MM.1S (cell line): ENCODE measurements around the gene COLEC12.

Source experiments
- DNase-seq: peaks from one replicate; pipeline ENCODE4 v3.0.0-alpha.2; 2015
- H2AFZ ChIP-seq: fragments of 300-600 bp; sonication (generic); 2 replicates; pipeline ENCODE4 v1.6.0; 2016; ENCODE audit warnings: antibody characterized with exemption, low read length
- H3F3A ChIP-seq: fragments of 300-600 bp; sonication (generic); 2 replicates; pipeline ENCODE4 v1.6.1; 2016; ENCODE audit warnings: mild to moderate bottlenecking, antibody characterized with exemption, low read length, moderate library complexity, mixed read lengths; ENCODE audit not compliant: insufficient read depth
- H3K27ac ChIP-seq: fragments of 300-600 bp; sonication (generic); 2 replicates; pipeline ENCODE4 v1.5.1; 2016; ENCODE audit warnings: mild to moderate bottlenecking, low read length
- H3K27me3 ChIP-seq: fragments of 300-600 bp; sonication (generic); replicated peaks from 2 replicates; pipeline ENCODE4 v1.6.0; 2016; ENCODE audit warnings: low read length; ENCODE audit not compliant: insufficient read depth
- H3K36me3 ChIP-seq: fragments of 300-600 bp; sonication (generic); replicated peaks from 2 replicates; pipeline ENCODE4 v1.6.1; 2016; ENCODE audit warnings: mild to moderate bottlenecking, low read length, mixed read lengths; ENCODE audit not compliant: insufficient read depth
- H3K4me1 ChIP-seq: fragments of 300-600 bp; sonication (generic); 2 replicates; pipeline ENCODE4 v1.6.1; 2016; ENCODE audit warnings: low read length, mixed read lengths
- H3K4me2 ChIP-seq: fragments of 300-600 bp; sonication (generic); 2 replicates; pipeline ENCODE4 v1.6.0; 2016; ENCODE audit warnings: low read depth, low read length
- H3K4me3 ChIP-seq: fragments of 300-600 bp; sonication (generic); 2 replicates; pipeline ENCODE4 v1.5.1; 2016; ENCODE audit warnings: low read length, mixed read lengths
- H3K79me2 ChIP-seq: fragments of 300-600 bp; sonication (generic); 2 replicates; pipeline ENCODE4 v1.6.1; 2016; ENCODE audit warnings: mixed run types, low read length, mixed read lengths
- H3K9ac ChIP-seq: fragments of 300-600 bp; sonication (generic); 2 replicates; pipeline ENCODE4 v1.6.1; 2016; ENCODE audit warnings: low read length, mixed read lengths
- H3K9me2 ChIP-seq: fragments of 300-600 bp; sonication (generic); replicated peaks from 2 replicates; pipeline ENCODE4 v1.6.1; 2016; ENCODE audit warnings: mild to moderate bottlenecking, low read length, mixed read lengths; ENCODE audit not compliant: insufficient read depth
- H3K9me3 ChIP-seq: fragments of 300-600 bp; sonication (generic); replicated peaks from 2 replicates; pipeline ENCODE4 v1.6.1; 2016; ENCODE audit warnings: mild to moderate bottlenecking, low read length, mixed read lengths; ENCODE audit not compliant: insufficient read depth
- H4K20me1 ChIP-seq: fragments of 300-600 bp; sonication (generic); 2 replicates; pipeline ENCODE4 v1.6.1; 2016; ENCODE audit warnings: mild to moderate bottlenecking, low read length, moderate library complexity, mixed read lengths; ENCODE audit not compliant: insufficient read depth
- EZH2 ChIP-seq: fragments of 300-600 bp; sonication (generic); optimal IDR thresholded peaks from 2 replicates; pipeline ENCODE3; 2017; ENCODE audit warnings: low read depth, mild to moderate bottlenecking, antibody characterized with exemption, low read length, mixed read lengths
- EZH2phosphoT487 ChIP-seq: fragments of 300-600 bp; sonication (generic); IDR thresholded peaks from 2 replicates; pipeline ENCODE4 v1.6.1; 2018; ENCODE audit warnings: antibody characterized with exemption, low read length
- TF ChIP-seq, protein P1 (sequence below): fragments of 300-600 bp; sonication (generic); IDR thresholded peaks from 2 replicates; pipeline ENCODE4 v1.5.1; 2016; ENCODE audit warnings: antibody characterized with exemption, low read length, mixed read lengths

Gene COLEC12

GRCh38 chr18:500632-501405 is at the start of gene COLEC12:
COLEC12 (minus strand) TSS chr18:500701; CDS start chr18:500514, 187 bp downstream.
- Histone ChIP-seq H2AFZ (no peak within 1 kb of the TSS), H3K27me3 (peaks cover 8% of the 10 kb centered on the region; the same call in 1 of the 2 replicates), H3K9me3 (no peaks in the 10 kb centered on the region), H3K79me2 (no peaks in the 10 kb centered on the region), H3K9ac (no peak within 1 kb of the TSS), H3K4me1 (no peaks in the 10 kb centered on the region), H3F3A (no peaks in the 10 kb centered on the region), H4K20me1 (no peaks in the 10 kb centered on the region), H3K4me3 (no peak within 1 kb of the TSS), H3K36me3 (no peaks in the 10 kb centered on the region), H3K27ac (no peak within 1 kb of the TSS), H3K4me2 (peak within 1 kb of the TSS; percentile 24; the same call in 1 of the 2 replicates), H3K9me2 (no peaks in the 10 kb centered on the region)
- no peak for TF ChIP-seq EZH2phosphoT487
- no peak for DNase-seq

DNA sequence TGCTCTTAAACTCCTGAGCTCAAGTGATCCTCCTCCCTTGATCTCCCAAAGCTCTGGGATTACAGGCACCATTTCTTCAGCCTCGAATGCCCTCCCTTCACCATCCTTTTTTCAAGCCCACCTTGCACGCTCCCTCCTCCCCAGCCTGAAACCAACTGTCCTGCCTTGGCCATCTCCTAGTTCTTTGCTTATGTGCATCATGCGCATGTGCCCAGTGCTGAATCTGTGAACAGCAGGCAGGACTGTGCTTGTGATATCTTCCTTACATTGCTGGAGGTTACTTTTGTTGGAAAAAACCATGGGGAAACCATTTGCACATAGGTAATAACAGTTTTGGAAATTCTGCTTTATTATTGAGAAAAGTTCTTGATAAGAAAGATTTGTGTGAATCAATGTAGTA is 49.5 kb upstream of the COLEC12 start:
- Histone ChIP-seq H2AFZ (no peak overlapping the region), H3K27me3 (no peaks in the 10 kb centered on the region), H3K4me1 (no peaks in the 10 kb centered on the region), H3K9me2 (no peaks in the 10 kb centered on the region), H3K4me3 (no peak overlapping the region), H3K4me2 (no peak overlapping the region), H3K36me3 (no peaks in the 10 kb centered on the region), H3F3A (no peaks in the 10 kb centered on the region), H3K9me3 (no peaks in the 10 kb centered on the region), H3K27ac (no peak overlapping the region), H3K79me2 (no peaks in the 10 kb centered on the region), H3K9ac (no peak overlapping the region), H4K20me1 (no peaks in the 10 kb centered on the region)
- no peak for TF ChIP-seq EZH2phosphoT487
- TF ChIP-seq EZH2, result no peak
- TF ChIP-seq, protein P1, sequence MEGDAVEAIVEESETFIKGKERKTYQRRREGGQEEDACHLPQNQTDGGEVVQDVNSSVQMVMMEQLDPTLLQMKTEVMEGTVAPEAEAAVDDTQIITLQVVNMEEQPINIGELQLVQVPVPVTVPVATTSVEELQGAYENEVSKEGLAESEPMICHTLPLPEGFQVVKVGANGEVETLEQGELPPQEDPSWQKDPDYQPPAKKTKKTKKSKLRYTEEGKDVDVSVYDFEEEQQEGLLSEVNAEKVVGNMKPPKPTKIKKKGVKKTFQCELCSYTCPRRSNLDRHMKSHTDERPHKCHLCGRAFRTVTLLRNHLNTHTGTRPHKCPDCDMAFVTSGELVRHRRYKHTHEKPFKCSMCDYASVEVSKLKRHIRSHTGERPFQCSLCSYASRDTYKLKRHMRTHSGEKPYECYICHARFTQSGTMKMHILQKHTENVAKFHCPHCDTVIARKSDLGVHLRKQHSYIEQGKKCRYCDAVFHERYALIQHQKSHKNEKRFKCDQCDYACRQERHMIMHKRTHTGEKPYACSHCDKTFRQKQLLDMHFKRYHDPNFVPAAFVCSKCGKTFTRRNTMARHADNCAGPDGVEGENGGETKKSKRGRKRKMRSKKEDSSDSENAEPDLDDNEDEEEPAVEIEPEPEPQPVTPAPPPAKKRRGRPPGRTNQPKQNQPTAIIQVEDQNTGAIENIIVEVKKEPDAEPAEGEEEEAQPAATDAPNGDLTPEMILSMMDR, result no peak
- DNase-seq, result no peak

DNA sequence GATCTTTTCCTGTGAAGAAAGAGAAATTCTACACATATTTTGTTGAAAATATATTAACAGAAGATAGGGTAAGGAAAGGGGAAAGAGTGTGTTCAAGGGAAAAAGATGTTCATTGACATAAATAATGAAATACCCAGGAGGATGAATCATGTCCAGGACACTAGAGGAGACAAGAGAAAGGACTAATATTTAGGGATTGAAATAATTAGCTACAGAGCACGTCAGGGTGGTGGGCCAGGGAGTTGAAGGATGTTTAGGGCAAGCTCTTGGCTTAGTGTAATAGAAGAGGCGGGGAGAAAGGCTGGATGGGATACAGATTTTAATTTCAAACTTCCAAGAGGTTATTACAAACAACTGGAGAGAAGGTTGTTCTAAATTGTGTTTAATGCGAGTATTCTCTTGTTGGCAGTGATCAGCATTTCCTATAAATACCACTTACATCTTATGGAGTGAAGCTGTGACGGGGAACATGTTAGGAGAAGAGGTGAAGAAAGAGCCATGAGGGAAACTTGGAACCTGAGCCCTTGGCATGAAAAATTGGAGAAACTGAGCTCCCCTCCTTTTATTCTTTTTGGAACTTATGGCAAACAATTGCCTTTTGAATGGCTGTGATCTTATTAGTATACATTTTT is 43.1 kb upstream of the COLEC12 start:
- DNase-seq, result no peak
- Histone ChIP-seq H3F3A (no peaks in the 10 kb centered on the region), H2AFZ (no peak overlapping the region), H3K4me2 (no peak overlapping the region), H4K20me1 (no peaks in the 10 kb centered on the region), H3K79me2 (no peaks in the 10 kb centered on the region), H3K36me3 (no peaks in the 10 kb centered on the region), H3K4me1 (no peaks in the 10 kb centered on the region), H3K27ac (no peak overlapping the region), H3K9me3 (no peaks in the 10 kb centered on the region), H3K9ac (no peak overlapping the region), H3K9me2 (no peaks in the 10 kb centered on the region), H3K27me3 (no peaks in the 10 kb centered on the region), H3K4me3 (no peak overlapping the region)
- TF ChIP-seq EZH2, result no peak
- TF ChIP-seq EZH2phosphoT487, result no peak
- TF ChIP-seq, protein P1, result no peak
